ENCODE data around the gene PRKN. TPM values are rescaled to one million over a fixed set of nuclear protein-coding genes. Genes with fewer than 3 reads are reported as not detected.

The PRKN gene
- total RNA-seq, 4 donors from 2014 or later = 5.2 to 121 (median 6.9) TPM

GRCh38 chr6:161493576-161494118 lies 1233.9 kb downstream of the PRKN start:
- no peak for TF ChIP-seq POLR2A (IDR thresholded peaks at IDR 0.05)
- TF ChIP-seq, protein P1, sequence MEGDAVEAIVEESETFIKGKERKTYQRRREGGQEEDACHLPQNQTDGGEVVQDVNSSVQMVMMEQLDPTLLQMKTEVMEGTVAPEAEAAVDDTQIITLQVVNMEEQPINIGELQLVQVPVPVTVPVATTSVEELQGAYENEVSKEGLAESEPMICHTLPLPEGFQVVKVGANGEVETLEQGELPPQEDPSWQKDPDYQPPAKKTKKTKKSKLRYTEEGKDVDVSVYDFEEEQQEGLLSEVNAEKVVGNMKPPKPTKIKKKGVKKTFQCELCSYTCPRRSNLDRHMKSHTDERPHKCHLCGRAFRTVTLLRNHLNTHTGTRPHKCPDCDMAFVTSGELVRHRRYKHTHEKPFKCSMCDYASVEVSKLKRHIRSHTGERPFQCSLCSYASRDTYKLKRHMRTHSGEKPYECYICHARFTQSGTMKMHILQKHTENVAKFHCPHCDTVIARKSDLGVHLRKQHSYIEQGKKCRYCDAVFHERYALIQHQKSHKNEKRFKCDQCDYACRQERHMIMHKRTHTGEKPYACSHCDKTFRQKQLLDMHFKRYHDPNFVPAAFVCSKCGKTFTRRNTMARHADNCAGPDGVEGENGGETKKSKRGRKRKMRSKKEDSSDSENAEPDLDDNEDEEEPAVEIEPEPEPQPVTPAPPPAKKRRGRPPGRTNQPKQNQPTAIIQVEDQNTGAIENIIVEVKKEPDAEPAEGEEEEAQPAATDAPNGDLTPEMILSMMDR (IDR thresholded peaks at IDR 0.05) = no peak
- no peaks in the 10 kb centered on the region for H3K36me3 ChIP-seq
- WGBS, 2 donors = 59 to 61% methylated on average over 13 of the region's 13 CpGs
- H3K9me3 ChIP-seq = no peaks in the 10 kb centered on the region
- H3K4me1 ChIP-seq = no peaks in the 10 kb centered on the region
- no peak overlapping the region for H3K4me3 ChIP-seq (replicated peaks in 1 of 3)
- no peak for DNase-seq
- no peaks in the 10 kb centered on the region for H3K27me3 ChIP-seq
- H3K27ac ChIP-seq = no peak overlapping the region
- intact Hi-C loops (cut with DNase I) = no loop called here

DNA sequence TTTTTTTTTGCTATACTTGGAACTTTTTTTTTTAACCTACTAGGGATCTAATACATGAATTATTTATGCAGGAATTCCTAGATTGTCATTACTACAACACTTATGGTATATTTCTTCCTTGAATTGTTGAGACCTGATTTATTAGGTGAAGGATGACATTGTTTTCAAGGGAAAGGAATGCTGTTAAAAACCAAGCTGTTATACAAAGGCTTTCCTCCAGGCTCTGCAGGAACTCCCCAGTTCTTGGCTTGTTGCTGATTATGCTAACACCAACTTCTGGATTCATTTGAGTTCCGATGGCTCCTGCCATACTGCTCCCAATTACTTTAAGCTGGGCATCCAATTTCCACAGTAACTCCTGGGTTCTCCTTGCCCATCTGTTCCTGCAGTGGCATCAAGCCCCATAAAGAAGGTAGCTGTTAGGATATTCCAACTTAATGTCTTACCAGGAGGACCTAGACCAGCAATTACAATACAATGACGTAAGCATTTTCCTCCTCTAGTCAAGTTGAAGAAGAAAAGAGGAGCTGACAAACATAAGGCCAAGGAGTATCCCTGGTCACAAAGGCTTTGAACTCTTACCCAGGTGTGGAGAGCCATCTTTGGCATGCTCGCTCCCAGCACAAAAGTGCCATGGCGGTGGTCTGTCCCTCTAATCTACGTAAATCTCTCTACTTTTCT lies 1237.8 kb downstream of the PRKN start:
- H3K27ac ChIP-seq = no peak overlapping the region
- 92 to 98% methylated on average over 5 of the region's 5 CpGs for WGBS, 2 donors
- DNase-seq = no peak
- H3K36me3 ChIP-seq = no peaks in the 10 kb centered on the region
- intact Hi-C loops (cut with DNase I) = no loop called here
- H3K4me3 ChIP-seq (replicated peaks in 1 of 3) = no peak overlapping the region
- no peaks in the 10 kb centered on the region for H3K27me3 ChIP-seq
- TF ChIP-seq POLR2A (IDR thresholded peaks at IDR 0.05) = no peak
- TF ChIP-seq, protein P1 (IDR thresholded peaks at IDR 0.05) = no peak
- H3K4me1 ChIP-seq = no peaks in the 10 kb centered on the region
- H3K9me3 ChIP-seq = no peaks in the 10 kb centered on the region

GRCh38 chr6:161487694-161488093 lies 1239.9 kb downstream of the PRKN start:
- no peak overlapping the region for H3K27ac ChIP-seq
- H3K27me3 ChIP-seq = no peaks in the 10 kb centered on the region
- DNase-seq = no peak
- no peaks in the 10 kb centered on the region for H3K36me3 ChIP-seq
- WGBS, 2 donors = 89% methylated on average over 5 of the region's 5 CpGs
- TF ChIP-seq POLR2A (IDR thresholded peaks at IDR 0.05) = no peak
- TF ChIP-seq, protein P1 (IDR thresholded peaks at IDR 0.05) = no peak
- no peaks in the 10 kb centered on the region for H3K9me3 ChIP-seq
- peaks cover 4 to 6% of the 10 kb centered on the region in 2 donors for H3K4me1 ChIP-seq
- no peak overlapping the region for H3K4me3 ChIP-seq (replicated peaks in 1 of 3)
- intact Hi-C loops (cut with DNase I) = no loop called here

- intact Hi-C loops (cut with DNase I) = no loop called here
- Histone ChIP-seq H3K4me3 (replicated peaks in 1 of 3) (no peak overlapping the region), H3K27ac (no peak overlapping the region), H3K27me3 (no peaks in the 10 kb centered on the region), H3K4me1 (peaks cover 9 to 12% of the 10 kb centered on the region in 2 donors), H3K9me3 (no peaks in the 10 kb centered on the region), H3K36me3 (no peaks in the 10 kb centered on the region)
- no peak for DNase-seq
- no peak for TF ChIP-seq POLR2A (IDR thresholded peaks at IDR 0.05)
- TF ChIP-seq, protein P1 (IDR thresholded peaks at IDR 0.05) = no peak
- 95 to 96% methylated on average over 1 of the region's 1 CpG for WGBS, 2 donors
Measured at GRCh38 chr6:161487217-161487531, 1240.4 kb downstream of the PRKN start.

GRCh38 chr6:161486361-161487216 lies 1241.0 kb downstream of the PRKN start:
- TF ChIP-seq, protein P1 (IDR thresholded peaks at IDR 0.05) = no peak
- no peak for TF ChIP-seq POLR2A (IDR thresholded peaks at IDR 0.05)
- H3K4me1 ChIP-seq = peaks cover 11 to 15% of the 10 kb centered on the region in 2 donors
- H3K4me3 ChIP-seq (replicated peaks in 1 of 3) = no peak overlapping the region
- WGBS, 2 donors = 80 to 82% methylated on average over 7 of the region's 7 CpGs
- no peaks in the 10 kb centered on the region for H3K9me3 ChIP-seq
- H3K36me3 ChIP-seq = no peaks in the 10 kb centered on the region
- no peak overlapping the region for H3K27ac ChIP-seq
- H3K27me3 ChIP-seq = no peaks in the 10 kb centered on the region
- intact Hi-C loops (cut with DNase I) = no loop called here
- DNase-seq = no peak

All from thyroid gland (tissue), 4 donors.